ENCODE data around the gene RBM33. TPM values are rescaled to one million over a fixed set of nuclear protein-coding genes. Genes with fewer than 3 reads are reported as not detected.
"Not testable (repeated sequence)": the region's sequence is repeated elsewhere in the genome, so short reads cannot be mapped to it uniquely, and the experiment has no call there.

The RBM33 gene
- total RNA-seq, 2 experiments from 2014 or later, result 64.0 to 64.9 TPM

- ChIA-PET CTCF (no interaction called here), POLR2A (no interaction called here)
Observed at GRCh38 chr7:155810770-155811559, 166.5 kb downstream of the RBM33 start.

GRCh38 chr7:155811560-155811894, 167.1 kb downstream of the RBM33 start:
- POLR2A ChIA-PET, result no interaction called here
- CTCF ChIA-PET, result no interaction called here

GRCh38 chr7:155811895-155812761, 167.7 kb downstream of the RBM33 start, which contains the start of gene SHH:
SHH (minus strand) TSS chr7:155812463; CDS start chr7:155812122, 341 bp downstream.
- POLR2A ChIA-PET, result no interaction called here
- CTCF ChIA-PET, result no interaction called here

- ChIA-PET CTCF (interaction anchor here (0.6 kb wide), 1 partner anchor 103 kb away, joined by 3 read pairs; no protein-coding TSS in a partner anchor), POLR2A (interaction anchor here (0.6 kb wide), 1 partner anchor 828 kb away, joined by 5 read pairs; the partner anchor contains the start of gene RNF32)
Observed at GRCh38 chr7:155813125-155813524, 168.7 kb downstream of the RBM33 start.

GRCh38 chr7:155813546-155814315, 169.3 kb downstream of the RBM33 start:
- CTCF ChIA-PET, result interaction anchor here (0.6 kb wide), 1 partner anchor 103 kb away, joined by 3 read pairs; no protein-coding TSS in a partner anchor
- POLR2A ChIA-PET, result interaction anchor here (0.6 kb wide), 1 partner anchor 827 kb away, joined by 5 read pairs; the partner anchor contains the start of gene RNF32

GRCh38 chr7:155814316-155815276, 170.1 kb downstream of the RBM33 start:
- POLR2A ChIA-PET, result no interaction called here
- CTCF ChIA-PET, result interaction anchor here (0.7 kb wide), 1 partner anchor 17 kb away, joined by 3 read pairs; no protein-coding TSS in a partner anchor

- POLR2A ChIA-PET, result interaction anchor here (0.6 kb wide), 1 partner anchor 37 kb away, joined by 3 read pairs; no protein-coding TSS in a partner anchor
- CTCF ChIA-PET, result interaction anchor here (0.7 kb wide), 1 partner anchor 18 kb away, joined by 3 read pairs; no protein-coding TSS in a partner anchor
Observed at GRCh38 chr7:155815332-155816191, 171.1 kb downstream of the RBM33 start.

- POLR2A ChIA-PET, result no interaction called here
- CTCF ChIA-PET, result no interaction called here
Observed at GRCh38 chr7:155816192-155816508, 171.7 kb downstream of the RBM33 start.

- ChIA-PET POLR2A (no interaction called here), CTCF (interaction anchor here (0.6 kb wide), 1 partner anchor 153 kb away, joined by 4 read pairs; no protein-coding TSS in a partner anchor)
Observed at GRCh38 chr7:155816996-155817395, 172.5 kb downstream of the RBM33 start.

GRCh38 chr7:155817515-155817914, 173.1 kb downstream of the RBM33 start:
- CTCF ChIA-PET, POLR2A ChIA-PET: not testable (repeated sequence)

- POLR2A ChIA-PET, result no interaction called here
- CTCF ChIA-PET, result no interaction called here
Observed at GRCh38 chr7:155818154-155818819, 173.8 kb downstream of the RBM33 start.

- CTCF ChIA-PET, result no interaction called here
- POLR2A ChIA-PET, result no interaction called here
Observed at GRCh38 chr7:155818820-155819168, 174.3 kb downstream of the RBM33 start.

GRCh38 chr7:155819186-155819585, 174.7 kb downstream of the RBM33 start:
- POLR2A ChIA-PET, result no interaction called here
- CTCF ChIA-PET, result no interaction called here

- POLR2A ChIA-PET, result no interaction called here
Observed at GRCh38 chr7:155820246-155820645, 175.8 kb downstream of the RBM33 start.

GRCh38 chr7:155820788-155821187, 176.3 kb downstream of the RBM33 start:
- CTCF ChIA-PET, result no interaction called here
- POLR2A ChIA-PET, result no interaction called here

More at GRCh38 chr7:155820246-155820645, 175.8 kb downstream of the RBM33 start:
- CTCF ChIA-PET, result no interaction called here

GRCh38 chr7:155821851-155822250, 177.4 kb downstream of the RBM33 start:
- ChIA-PET POLR2A (no interaction called here), CTCF (no interaction called here)

- ChIA-PET POLR2A (no interaction called here), CTCF (no interaction called here)
Observed at GRCh38 chr7:155824227-155824886, 179.9 kb downstream of the RBM33 start.
